Right lobe of liver (tissue), 4 donors: ENCODE measurements around the gene CYFIP1.

Source experiments
- CTCF ChIP-seq, 4 donors: fragments of 200-600 bp in 3 of 4; fragments of 450-650 bp in 1 of 4; IDR thresholded peaks; one replicate each; pipeline versions ENCODE4 v1.5.1 to v1.8.0; 2016 to 2022; ENCODE audit warnings: antibody characterized with exemption in 4 of 4, mild to moderate bottlenecking in 2 of 4
- POLR2A ChIP-seq: fragments of 450-650 bp; IDR thresholded peaks from one replicate; pipeline ENCODE4 v1.6.1; 2017; ENCODE audit warnings: antibody characterized with exemption, mild to moderate bottlenecking
- donor health status: DM: no; HTN: no; CAD: no.
- donor health status: DM: no; HTN: no; CAD: no.
- donor health status: DM: no; HTN: yes; CAD: no.

- TF ChIP-seq POLR2A (no peak), CTCF (IDR thresholded peaks at IDR 0.05) (no peak)
These were observed 11.8 kb upstream of the CYFIP1 start for GRCh38 chr15:22992024-22992326.
